NCI-H187 treated with DMSO at 0.1 percent for 48 hours (cell line): ENCODE data around the gene ATXN10.

Experiments used
- DNase-seq: peaks from one replicate; lab custom pipeline; 2025; lab: John Stamatoyannopoulos, UW

ATXN10 gene

DNA sequence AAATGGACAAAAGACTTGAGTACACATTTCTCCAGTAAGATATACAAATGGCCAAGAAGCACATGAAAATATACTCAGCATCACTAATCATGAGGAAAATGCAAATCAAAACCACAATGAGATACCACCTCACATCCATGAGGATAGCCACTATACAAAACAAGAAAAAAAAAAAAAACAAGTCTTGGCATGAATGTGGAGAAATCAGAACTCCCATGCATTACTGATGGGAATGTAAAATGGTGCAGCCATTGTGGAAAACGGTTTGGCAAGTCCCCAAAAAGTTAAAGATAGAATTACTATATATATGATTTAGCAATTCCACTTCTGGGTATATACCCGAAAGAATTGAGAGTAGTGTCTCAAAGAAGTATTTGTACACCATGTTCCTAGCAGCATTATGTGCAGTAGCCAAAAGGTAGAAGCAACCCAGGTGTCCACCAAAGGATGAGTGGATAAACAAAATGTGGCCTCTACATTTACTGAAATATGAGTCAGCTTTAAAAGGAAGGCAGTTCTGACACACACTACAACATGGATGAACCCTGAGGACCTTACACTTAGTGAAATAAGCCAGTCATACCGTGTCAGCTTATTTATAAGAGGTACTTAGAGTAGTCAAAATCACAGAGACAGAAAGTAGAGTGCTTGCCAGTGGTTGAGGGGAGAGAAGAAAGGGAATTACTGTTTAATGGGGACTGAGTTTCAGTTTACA lies 159.1 kb downstream of the ATXN10 start:
- peak; percentile 76 for DNase-seq

DNA sequence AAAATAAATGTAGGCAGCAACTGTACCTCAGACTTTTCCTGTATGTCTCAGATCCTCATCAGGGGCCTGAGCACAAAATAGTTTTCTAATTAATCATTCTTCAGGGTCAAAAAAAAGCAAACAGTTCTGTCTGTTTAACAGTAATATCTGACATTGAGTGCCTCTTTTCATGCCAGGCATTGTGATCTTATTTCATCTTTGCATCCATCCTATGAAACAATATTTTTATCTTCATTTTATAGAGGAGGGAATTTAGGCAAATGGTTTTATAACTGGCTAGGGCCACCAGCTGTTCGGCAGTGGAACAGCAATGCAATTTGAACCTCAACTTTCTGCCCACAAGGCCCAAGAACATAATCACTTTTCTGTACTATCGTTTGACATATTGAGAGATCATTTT lies 159.8 kb downstream of the ATXN10 start:
- no peak for DNase-seq

DNA sequence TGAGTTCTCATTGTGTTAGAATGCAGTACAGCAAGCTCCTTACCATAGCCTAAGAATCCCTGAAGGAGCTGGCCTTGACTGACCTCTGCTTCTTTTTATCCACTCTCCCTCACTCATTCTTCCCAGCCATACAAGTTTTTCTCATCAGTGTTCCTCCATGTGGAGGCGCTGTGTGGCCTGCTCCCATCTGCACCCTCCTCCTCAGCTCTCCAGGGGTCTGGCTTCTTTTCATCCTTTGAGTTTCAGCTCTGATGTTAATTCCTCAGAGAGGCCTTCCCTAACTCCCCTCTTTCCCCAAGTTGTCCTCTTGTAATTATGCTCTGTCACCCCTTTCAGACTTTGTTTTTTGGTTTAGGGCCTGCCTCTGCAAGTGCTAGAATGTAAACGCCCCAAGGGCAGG lies 160.5 kb downstream of the ATXN10 start:
- DNase-seq = no peak

DNA sequence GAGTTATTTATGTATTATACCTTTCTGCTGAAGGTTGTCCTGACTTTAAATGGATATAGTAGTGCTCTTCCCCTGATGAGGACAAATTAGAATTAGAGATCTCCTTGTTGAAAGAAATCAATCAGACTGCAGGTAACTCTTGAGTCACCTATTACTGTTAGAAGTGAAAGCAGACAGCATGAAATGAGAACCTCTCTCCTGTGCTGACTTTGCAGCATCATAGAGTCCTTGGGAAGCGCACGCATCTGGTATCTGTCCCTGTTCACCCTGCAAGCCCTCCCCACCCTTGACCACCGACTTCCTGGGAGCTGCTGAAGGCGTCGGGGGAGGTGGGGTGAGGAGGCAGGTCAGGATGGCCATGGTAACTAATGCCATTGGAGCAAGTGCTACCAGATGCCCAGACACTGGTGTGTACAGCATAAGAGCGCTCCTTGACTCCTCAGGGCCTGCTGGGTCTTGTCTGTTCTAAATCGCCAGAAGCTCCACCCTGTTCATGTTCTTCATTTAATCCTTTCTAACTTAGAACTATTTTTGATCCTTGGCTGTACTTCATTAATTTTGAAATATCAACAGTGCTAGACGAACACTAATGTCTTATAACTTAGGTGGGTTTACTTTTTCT lies 161.4 kb downstream of the ATXN10 start:
- DNase-seq = no peak

DNA sequence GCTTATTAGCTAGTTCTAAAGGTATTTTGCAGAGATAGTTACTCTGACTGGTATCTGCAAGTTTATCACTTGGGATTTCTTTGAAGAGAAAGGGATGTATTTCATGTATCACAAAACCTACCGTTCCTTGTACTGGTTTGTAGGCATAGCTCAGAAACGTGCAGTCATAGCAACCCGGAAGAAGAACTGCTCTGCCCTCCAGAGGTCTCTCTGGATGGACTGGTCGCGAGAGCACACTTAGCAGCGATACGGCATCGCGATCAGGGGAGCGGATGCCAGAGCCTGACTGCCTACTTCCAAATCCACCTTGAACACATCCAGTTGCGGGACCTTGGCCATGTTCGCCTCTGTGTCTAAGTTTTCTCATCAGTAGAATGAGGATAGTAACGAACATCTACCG lies 162.0 kb downstream of the ATXN10 start:
- DNase-seq = no peak

DNA sequence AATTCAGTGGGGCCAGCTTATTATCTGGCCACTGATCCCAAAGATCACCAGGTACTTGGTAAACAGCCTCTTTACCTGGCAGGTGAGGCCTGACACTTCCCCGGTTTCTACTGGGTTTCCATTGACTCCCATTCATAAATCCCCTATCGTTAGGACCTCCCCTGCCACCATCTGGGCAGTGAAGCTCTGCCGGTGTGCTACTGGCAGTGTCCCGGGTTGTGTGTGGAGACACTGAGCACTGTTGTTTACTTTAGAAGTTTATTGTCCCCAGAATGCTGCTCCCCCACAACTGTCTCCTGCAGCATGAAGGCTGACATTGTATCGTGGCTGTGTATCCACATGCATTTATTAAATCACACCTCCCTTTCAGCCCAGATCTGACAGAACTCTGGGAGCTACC lies 162.6 kb downstream of the ATXN10 start:
- DNase-seq = no peak

DNA sequence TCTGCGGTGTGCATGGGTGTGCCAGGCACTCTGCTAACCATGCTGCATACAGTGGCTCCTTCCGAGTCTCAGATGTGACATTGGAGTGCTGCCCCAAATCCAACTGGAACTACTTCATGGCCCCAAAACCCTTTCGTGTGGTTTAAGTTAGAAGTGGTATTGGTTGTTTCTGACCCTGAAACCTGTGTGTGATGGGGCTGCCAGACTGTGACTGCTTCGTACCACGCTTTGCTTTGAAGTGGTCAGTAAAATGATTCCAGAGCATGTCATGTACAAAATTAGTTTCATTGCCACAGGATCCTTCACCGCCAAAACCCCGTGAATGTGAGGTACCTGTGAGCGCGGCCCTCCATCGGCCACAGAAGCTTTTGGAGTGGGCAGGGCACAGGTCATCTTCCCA lies 163.2 kb downstream of the ATXN10 start:
- no peak for DNase-seq

DNA sequence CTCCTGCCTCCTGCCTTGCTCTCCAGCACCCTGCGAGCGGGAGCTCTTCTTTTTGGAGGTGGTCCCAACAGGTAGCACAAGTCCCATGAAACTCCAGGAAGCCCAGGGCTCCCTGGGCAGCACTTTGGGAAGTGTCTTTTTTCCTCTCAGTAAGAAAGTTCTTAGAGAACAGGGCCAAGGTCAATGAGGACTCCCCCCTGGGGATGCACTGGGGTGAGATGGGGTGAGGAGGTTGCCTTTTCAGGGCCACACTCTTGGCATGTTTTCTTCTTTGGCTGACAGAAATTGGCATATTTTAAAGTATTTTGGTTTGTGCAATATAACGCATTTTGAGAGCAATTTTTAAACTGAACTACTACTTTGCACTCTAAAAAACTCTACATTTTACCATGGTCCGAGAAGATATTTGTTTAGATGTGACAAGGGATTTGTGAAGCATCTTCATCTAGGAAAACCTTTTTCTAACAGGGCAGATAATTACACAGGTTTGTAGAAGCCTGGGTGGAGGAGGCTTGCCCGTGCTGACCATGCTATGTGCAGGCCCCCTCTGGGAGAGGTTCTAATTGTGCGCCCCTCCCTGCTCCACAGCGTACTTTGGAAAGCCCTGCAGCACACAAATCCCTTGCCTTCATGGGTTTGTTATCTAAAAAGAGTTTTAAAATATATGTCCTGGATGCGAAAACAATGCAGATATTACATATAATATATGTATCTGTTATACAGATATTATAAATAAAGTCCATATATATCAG lies 165.0 kb downstream of the ATXN10 start:
- no peak for DNase-seq

DNA sequence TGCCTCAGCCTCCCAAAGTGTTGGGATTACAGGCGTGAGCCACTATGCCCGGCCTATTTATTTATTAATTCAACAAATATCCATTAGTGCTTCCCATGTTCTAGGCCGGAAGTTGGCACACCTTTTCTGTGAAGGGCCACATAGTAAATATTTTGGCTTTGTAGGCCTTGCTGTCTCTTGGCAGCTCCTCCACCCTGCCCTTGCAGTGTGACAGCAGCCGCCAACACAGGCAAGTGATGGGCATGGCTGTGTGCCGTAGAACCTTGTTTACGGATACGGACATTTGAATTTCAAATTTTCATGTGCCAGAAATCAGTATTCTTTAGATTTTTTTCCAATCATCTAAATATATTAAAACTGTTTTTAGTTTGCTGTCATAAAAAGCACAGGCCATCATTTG lies 165.9 kb downstream of the ATXN10 start:
- DNase-seq = no peak

DNA sequence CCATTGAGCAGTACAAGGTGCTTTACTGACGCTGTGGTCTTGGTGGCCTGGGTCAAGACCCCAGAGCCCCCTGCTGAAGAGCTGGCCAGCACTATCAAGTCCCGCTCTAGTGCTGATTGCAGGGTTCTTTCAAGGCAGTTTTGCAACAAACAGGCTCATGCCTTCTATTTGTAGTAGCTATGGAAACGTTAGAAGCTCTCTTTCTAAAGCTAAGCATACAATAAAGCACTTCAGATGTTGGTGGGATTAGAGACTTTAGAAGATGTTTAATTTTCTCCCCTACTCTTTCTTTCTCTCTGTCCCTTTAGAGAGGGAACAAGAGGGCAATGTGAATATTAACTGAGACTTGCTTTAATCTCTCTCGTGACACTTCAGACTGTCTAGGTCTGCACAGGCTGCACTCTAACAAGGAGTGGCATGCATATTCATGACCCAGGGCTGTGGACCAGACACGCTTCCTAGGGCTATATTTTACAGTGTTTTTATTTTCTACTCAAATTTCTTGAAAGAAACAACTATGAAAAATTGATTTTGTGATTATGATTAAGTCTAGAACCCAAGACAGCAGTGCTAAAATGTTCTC lies 166.8 kb downstream of the ATXN10 start:
- DNase-seq = no peak

DNA sequence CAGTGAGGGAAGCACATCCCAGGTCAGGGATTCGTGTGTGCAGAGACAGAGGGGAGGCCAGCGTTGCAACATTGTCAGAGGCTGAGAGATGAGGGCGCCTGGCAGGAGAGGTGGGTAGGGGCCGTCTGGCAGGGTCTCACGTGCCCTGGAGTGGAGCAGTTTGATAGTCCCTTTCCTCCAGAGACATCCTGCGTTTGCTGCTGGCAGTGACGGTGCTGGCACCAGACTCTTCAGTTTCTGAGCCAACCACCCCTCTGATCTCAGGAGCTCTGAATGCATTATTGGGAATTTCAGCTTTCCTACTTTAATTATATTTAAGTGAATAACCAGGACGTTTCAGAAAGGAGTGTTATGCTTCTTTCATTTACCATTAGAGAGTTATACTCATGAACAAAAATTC lies 168.8 kb downstream of the ATXN10 start:
- DNase-seq = no peak

DNA sequence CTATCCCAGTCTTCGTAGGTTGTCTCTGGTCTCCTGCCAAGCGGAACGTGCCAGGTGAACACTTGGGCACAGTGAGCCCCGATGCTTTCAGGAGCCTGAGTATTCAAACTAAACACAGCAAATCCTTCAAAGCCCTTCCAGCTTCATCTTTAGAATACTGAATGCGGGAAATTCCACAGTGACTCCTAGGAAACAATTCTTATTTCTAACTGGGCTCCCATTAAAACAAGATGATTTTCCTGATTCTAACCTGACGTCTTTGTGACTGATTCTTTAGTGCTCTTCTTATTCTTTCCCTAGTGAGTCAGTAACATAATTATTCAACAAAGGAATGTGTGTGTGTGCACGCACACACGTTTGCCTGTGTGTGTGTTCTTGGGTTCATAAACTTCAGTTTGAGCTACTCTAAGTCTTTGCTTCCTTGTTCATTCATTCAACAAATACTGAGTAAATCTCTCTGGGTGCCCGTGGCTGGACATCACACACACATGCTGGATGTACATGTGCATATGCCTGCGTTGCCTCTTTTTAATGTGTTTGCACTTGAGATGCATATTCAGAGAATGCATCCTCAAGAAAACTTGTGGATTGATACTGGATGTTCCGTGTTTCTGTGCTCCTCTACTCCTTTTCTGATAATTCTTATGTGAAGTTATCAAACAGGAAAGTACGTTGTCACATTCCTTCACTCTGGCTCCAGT lies 170.8 kb downstream of the ATXN10 start:
- DNase-seq = no peak

DNA sequence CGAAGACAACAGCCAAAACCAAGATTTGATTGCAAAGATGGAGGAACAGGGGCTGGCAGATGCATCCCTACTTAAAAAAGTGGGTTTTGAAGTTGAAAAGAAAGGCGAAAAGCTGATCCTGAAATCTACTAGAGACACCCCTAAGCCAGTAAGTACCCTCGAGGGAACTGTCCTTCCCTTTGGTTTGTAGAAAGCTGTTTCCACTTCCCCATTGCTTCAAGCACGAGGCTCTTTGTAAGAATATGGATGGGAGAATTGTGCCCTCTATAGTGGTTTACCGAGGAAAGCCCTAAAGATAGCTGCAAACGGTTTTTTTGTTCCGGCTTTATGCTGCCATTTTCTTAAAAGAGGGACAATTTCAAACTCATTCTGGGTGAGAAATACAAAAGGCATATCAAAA lies 171.4 kb downstream of the ATXN10 start:
- no peak for DNase-seq

DNA sequence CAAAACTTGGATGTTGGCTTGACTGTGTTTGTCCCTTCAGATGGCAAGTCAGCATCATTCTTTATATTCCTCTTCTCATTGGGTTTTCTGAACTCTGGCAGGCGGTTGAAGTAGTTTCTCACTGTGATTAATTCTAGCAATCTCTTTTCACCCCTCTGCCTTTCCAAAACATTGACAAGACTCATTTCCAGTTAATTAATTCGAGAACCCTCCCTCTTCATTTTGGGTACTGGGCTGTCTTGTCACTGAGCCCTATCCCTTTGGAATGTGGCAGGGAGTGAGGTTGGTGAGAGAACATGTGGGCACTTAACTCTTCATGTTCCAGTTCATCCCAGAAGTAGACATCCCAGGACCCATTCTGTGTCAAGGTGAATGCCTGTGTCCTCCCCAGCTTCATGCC lies 172.4 kb downstream of the ATXN10 start:
- no peak for DNase-seq

DNA sequence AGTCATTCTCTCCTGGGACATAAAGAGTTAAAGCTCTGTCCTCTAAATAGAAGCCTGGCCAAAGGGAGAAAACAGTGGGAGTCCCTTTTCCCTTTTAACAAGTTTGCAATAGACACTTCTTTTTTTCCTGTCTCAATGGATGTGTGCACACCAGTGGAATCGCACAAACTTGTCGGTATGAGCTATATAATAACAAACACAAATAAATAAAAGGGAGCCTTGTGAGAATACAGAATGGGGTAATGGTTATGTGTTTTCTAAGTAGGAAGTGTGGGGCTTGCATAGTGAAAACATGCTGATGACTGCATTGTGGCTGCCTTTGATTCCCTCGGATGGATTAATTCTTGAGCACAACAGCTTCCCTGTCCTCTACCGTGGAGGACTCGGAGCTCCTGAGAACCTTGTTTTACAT lies 173.4 kb downstream of the ATXN10 start:
- no peak for DNase-seq

DNA sequence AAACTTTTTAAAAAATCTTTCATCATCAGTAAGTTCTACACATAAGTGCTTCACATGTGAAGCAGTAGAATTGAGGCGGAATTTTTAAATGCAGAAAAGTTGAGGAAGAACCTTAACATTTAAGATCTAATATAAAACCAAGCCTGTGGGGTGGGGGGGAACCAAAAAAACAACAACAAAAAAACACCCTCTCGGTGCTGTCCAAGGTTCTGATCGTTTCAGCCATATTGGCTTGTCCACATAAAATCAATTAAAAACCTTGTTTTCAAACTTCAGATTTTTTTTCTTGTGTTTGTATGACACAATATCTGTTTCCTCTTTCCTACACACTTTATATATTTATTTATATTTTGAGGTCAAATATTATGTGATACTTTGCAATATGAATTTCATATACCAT lies 175.3 kb downstream of the ATXN10 start:
- DNase-seq = no peak

DNA sequence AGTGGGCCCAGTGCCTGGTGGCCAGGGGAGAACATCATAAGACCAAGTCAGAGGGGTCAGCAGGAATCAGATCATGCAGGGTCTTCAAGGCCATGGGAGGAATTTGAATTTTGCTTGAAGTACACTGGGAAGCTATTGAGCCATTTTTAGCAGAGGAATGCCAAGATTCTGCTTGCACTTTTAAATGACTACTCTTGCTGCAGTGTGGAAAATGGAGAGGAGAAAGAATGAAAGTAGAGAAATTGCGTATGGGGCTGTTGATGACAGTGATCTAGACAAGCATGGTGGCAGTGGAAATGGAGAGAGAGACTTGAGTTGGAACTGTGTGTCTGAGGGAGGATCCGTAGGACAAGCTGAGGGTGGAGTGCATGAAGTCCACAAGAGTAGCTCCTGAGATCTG lies 177.3 kb downstream of the ATXN10 start:
- DNase-seq = no peak

DNA sequence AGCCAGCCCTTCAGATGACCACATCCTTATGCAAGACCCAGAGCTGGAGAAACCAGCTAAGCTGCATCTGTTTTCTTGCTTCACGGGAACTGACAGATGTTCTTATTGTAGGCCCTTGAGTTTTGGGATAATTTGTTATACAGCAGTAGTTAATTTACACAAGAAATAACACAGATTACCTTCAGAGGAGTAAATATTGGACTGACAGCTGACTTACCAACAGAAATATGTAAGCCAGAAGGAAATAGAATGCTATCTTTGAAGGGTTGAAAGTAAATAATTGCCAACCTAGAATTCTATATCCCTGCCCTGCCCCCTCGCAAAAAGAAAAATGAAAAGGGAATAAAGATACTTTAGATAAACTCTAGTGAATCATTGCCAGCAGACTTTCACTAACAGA lies 181.2 kb downstream of the ATXN10 start:
- DNase-seq = no peak

DNA sequence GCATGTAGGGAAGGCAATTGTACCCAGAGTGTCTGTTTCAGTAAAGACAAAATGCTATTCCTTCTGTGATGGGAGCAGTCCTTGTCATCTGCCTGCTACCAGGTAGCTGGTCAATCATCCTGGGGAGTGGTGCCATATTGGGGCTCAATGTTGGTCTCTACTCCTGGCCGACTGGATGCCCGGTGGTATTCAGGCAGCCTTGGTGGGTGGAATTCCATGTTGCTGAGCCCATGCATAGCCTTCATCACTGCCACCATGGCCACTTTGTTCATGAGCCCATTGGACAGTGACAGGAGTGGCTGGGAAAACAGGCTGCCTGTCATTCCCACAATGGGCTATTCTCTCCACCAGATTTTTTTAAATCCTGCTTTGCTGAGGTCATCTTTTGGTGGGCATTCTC lies 184.3 kb downstream of the ATXN10 start:
- DNase-seq = no peak

DNA sequence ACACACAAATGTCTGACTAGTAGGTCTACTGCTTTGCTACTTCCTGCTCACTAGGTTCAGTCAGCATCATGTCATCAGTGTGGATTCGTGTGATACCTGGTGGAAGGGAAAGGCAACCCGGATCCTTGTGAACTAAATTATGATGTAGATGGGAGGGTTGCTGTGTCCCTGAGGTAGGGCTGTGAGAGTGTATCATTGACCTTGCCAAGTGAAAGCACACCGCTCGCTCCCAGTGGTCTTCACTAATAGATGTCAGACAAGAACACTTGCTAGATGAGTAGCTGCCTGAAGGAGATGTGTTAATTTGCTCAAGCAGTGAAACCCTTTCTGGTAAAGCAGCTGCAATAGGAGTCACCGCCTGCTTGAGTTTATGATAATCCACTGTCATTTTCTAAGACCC lies 185.9 kb downstream of the ATXN10 start:
- DNase-seq = no peak

DNA sequence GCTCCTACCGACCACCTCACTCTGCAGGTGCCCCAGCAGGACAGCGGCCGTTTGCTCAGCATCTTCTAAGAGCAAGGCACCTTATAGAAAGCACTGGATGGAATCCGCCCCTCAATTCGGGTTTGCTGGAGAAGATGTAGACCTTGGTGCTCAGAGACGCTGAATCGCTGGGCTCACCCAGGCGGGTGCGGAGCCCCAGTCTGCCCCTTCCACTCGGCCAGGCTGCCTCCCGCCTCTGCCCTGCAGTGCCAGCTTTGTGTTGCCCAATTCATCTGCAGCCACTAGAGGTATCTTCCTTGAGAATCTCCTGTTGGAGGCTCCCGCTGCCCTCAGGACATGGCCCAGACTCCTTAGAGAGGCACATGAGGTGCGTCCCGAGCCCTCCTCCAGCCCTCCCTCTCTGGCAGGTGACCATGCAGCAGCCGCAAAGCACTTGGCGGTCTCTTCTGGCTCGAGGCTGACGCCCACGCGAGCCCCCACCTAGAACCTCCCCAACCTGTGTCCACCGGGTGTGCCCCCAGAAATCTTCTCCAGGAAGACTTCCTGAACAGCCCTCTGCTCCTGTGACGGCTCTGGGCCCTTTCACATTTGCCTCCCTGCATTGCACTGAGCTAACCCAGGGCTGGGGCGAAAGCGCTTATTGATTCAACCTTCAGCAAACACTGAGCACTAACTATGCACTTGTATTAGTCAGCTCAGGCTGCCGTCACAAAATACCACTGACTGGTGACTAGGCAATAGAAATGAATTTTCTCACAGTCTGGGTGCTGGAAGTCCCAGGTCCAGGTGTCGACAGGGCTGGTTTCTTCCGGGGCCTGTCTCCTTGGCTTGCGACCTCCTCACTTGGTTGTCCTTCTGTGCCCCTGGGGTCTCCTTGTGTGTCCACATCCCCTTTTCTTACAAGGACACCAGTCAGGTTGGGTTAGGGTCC lies 187.9 kb downstream of the ATXN10 start:
- DNase-seq = no peak
